ENCODE results near the gene ZBED2.

Gene ZBED2

DNA sequence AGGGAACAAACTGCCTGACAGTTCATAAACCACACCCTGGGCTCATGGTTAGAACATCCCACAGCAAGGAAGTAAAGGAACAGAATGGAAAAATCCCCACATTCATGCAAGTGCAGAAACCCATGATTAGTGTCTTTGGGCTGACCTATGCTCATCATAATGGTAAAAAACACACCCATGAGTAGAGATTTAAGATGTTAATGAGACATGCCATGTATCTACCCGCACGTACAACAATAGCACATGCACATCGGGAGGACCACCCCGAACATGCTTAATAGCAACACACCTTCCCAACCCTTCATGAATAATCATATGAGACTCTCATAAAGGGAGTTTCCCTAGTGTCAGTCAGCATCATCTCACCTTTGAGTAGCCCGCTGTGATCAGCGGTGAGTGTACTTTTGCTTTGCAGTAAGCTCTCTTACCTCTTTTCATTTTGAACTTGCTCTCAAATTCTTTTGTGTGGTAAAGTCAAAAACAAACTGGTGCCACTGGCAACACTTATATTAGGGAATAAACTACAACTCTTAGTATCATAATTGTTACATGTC, 23.2 kb downstream of the ZBED2 start:
- no peak for DNase-seq (ENCODE audit: extremely low read depth, insufficient read length)
- Histone ChIP-seq H3K4me3 (replicated peaks; ENCODE audit: low read depth, low read length) (no peak overlapping the region), H3K27me3 (replicated peaks; ENCODE audit: control insufficient read depth, insufficient read depth, low read length) (no peaks in the 10 kb centered on the region), H3K36me3 (ENCODE audit: control insufficient read depth, insufficient read depth, low read length) (no peaks in the 10 kb centered on the region)
- TF ChIP-seq, protein P1, sequence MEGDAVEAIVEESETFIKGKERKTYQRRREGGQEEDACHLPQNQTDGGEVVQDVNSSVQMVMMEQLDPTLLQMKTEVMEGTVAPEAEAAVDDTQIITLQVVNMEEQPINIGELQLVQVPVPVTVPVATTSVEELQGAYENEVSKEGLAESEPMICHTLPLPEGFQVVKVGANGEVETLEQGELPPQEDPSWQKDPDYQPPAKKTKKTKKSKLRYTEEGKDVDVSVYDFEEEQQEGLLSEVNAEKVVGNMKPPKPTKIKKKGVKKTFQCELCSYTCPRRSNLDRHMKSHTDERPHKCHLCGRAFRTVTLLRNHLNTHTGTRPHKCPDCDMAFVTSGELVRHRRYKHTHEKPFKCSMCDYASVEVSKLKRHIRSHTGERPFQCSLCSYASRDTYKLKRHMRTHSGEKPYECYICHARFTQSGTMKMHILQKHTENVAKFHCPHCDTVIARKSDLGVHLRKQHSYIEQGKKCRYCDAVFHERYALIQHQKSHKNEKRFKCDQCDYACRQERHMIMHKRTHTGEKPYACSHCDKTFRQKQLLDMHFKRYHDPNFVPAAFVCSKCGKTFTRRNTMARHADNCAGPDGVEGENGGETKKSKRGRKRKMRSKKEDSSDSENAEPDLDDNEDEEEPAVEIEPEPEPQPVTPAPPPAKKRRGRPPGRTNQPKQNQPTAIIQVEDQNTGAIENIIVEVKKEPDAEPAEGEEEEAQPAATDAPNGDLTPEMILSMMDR (IDR thresholded peaks at IDR 0.05; ENCODE audit: insufficient read depth, low read length, poor library complexity, severe bottlenecking) = no peak

DNA sequence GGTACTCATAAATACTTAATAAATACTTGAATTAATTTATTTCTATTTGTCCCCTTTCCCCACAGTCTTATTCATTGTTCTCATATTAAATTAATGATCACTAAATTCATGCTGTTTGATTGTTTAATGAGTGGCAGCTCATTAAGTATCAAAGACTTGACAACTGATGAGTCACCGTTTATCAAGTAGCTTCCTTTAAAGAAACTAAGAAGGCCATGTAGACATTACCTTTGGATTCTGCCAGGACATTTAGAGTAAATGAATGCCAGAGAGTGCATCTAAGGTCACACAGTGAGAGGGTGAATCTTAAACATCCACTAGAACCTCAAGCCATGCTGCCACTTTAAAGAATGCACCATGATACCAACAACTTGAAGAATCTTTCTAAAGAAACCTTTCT, 23.9 kb downstream of the ZBED2 start:
- H3K27me3 ChIP-seq (replicated peaks; ENCODE audit: control insufficient read depth, insufficient read depth, low read length) = no peaks in the 10 kb centered on the region
- TF ChIP-seq, protein P1 (IDR thresholded peaks at IDR 0.05; ENCODE audit: insufficient read depth, low read length, poor library complexity, severe bottlenecking) = no peak
- no peaks in the 10 kb centered on the region for H3K36me3 ChIP-seq (ENCODE audit: control insufficient read depth, insufficient read depth, low read length)
- no peak for DNase-seq (ENCODE audit: extremely low read depth, insufficient read length)
- no peak overlapping the region for H3K4me3 ChIP-seq (replicated peaks; ENCODE audit: low read depth, low read length)

DNA sequence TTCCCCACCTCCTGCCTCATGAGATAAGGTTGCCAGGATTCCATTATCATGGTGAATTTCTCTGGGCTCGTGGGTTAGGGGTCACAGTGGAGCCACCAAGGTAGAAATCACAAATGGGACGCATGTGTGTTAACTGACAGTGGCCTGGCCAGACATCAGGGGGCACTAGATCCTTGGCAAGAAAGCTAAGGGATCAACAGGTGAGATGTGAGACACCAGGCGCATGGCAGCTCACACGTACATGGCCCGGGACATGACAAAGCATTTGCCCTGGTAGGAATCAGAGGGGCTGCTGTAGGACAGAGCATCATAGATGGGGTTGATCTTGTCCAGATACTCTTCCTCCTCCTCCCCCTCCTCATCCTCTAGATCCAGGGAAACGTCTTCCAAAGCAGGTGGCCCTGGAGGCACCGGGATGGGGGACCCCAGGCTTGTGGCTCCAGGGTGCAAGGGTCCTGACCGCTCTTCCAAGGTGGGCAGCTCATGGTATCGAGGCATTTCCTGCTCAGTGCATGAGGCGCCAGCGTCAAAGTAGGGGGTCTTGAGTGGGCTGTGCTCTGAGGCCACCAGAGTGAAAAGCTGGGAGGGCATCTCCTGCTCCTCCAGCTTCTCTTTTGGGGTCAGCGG, 24.6 kb downstream of the ZBED2 start:
- Histone ChIP-seq H3K36me3 (ENCODE audit: control insufficient read depth, insufficient read depth, low read length) (no peaks in the 10 kb centered on the region), H3K4me3 (replicated peaks; ENCODE audit: low read depth, low read length) (no peak overlapping the region), H3K27me3 (replicated peaks; ENCODE audit: control insufficient read depth, insufficient read depth, low read length) (no peaks in the 10 kb centered on the region)
- TF ChIP-seq, protein P1 (IDR thresholded peaks at IDR 0.05; ENCODE audit: insufficient read depth, low read length, poor library complexity, severe bottlenecking) = no peak
- no peak for DNase-seq (ENCODE audit: extremely low read depth, insufficient read length)

DNA sequence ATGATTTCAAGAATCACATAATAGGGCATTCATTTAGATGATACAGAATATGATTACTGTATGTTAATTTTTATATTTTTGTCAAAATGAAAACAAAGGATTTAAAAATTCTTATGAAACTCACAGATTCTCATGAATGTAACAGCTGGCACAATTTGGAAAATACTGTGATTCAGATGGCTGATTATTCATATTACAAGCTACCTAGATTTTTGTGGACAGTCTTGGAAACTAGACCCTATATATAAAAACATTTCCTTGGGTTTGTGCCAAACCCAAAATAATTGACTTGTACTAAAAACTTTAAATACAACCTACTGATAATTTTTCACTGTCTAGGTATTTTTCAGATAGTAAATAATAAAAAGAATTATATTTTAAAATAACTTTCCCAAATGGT, 26.2 kb downstream of the ZBED2 start:
- no peaks in the 10 kb centered on the region for H3K36me3 ChIP-seq (ENCODE audit: control insufficient read depth, insufficient read depth, low read length)
- TF ChIP-seq, protein P1 (IDR thresholded peaks at IDR 0.05; ENCODE audit: insufficient read depth, low read length, poor library complexity, severe bottlenecking) = no peak

DNA sequence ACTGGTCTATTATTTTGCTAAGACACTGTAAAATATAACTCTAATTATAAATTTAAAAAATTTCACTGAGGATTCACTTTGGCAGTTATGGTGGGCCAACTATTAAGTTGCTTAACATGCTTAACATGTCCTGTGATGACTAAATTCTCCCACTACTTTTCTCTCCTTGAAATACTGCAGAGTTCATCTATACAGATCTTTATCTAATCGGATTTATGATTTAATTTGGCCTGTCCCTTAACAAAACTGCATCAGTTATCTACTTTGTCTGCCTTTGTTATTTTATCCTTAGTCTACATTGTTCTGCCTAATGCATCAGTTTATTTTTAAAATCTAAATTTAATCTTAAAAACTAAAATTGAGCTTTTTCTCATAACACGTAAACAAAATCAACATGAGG, 26.8 kb downstream of the ZBED2 start:
- Histone ChIP-seq H3K4me3 (replicated peaks; ENCODE audit: low read depth, low read length) (no peak overlapping the region), H3K27me3 (replicated peaks; ENCODE audit: control insufficient read depth, insufficient read depth, low read length) (no peaks in the 10 kb centered on the region), H3K36me3 (ENCODE audit: control insufficient read depth, insufficient read depth, low read length) (no peaks in the 10 kb centered on the region)
- TF ChIP-seq, protein P1 (IDR thresholded peaks at IDR 0.05; ENCODE audit: insufficient read depth, low read length, poor library complexity, severe bottlenecking) = no peak
- no peak for DNase-seq (ENCODE audit: extremely low read depth, insufficient read length)

More for the DNA sequence above, 26.2 kb downstream of the ZBED2 start:
- DNase-seq (ENCODE audit: extremely low read depth, insufficient read length) = no peak
- Histone ChIP-seq H3K27me3 (replicated peaks; ENCODE audit: control insufficient read depth, insufficient read depth, low read length) (no peaks in the 10 kb centered on the region), H3K4me3 (replicated peaks; ENCODE audit: low read depth, low read length) (no peak overlapping the region)
